Activated CD8-positive, alpha-beta T cell treated with anti-CD3 and anti-CD28 coated beads for 36 hours (primary cell): Measurements from ENCODE around the gene GLB1L2. TPM values are rescaled to one million over a fixed set of nuclear protein-coding genes. Genes with fewer than 3 reads are reported as not detected.

Experiments used
- ATAC-seq: fragments of 200-7000 bp; cut with Tn5 transposase; one replicate; pipeline ENCODE4 v1.10.0; 2021; ENCODE audit warnings: mild to moderate bottlenecking, moderate library complexity
- CTCF ChIA-PET: fragments of 350-600 bp; sonication (Branson Sonifier 250); formaldehyde crosslinking; loops from one replicate; lab custom pipeline; 2021; ENCODE audit warnings: antibody characterized with exemption; lab: Charles Lee
- POLR2A ChIA-PET: fragments of 350-600 bp; sonication (Branson Sonifier 250); formaldehyde crosslinking; loops from one replicate; lab custom pipeline; 2021; ENCODE audit warnings: antibody characterized with exemption; lab: Charles Lee
- DNase-seq: peaks from one replicate; pipeline ENCODE4 v3.0.0-alpha.2; 2020
- H3K27ac Mint-ChIP-seq: one replicate; pipeline ENCODE4 v1.8.0; 2021; ENCODE audit warnings: mild to moderate bottlenecking, mixed read lengths
- H3K27me3 Mint-ChIP-seq: one replicate; pipeline ENCODE4 v1.8.0; 2021; ENCODE audit warnings: mixed read lengths
- H3K36me3 Mint-ChIP-seq: one replicate; pipeline ENCODE4 v1.8.0; 2021; ENCODE audit warnings: low read depth, mixed read lengths
- H3K4me1 Mint-ChIP-seq: one replicate; pipeline ENCODE4 v1.8.0; 2021; ENCODE audit warnings: low read depth, mixed read lengths
- H3K4me3 Mint-ChIP-seq: one replicate; pipeline ENCODE4 v1.8.0; 2021; ENCODE audit warnings: mild to moderate bottlenecking, moderate library complexity, mixed read lengths
- H3K9me3 Mint-ChIP-seq: one replicate; pipeline ENCODE4 v1.8.0; 2021; ENCODE audit warnings: mixed read lengths
- CTCF ChIP-seq: fragments of 200-600 bp; IDR thresholded peaks from one replicate; pipeline ENCODE4 v1.8.0; 2022; ENCODE audit warnings: antibody characterized with exemption, mild to moderate bottlenecking
- intact Hi-C: fragments of 100-400 bp; cut with micrococcal nuclease; formaldehyde crosslinking; loops from one replicate; pipeline ENCODE4 v1.10.0; 2022
- total RNA-seq, 2 experiments: library from RNA; stranded (reverse); gene quantifications; one replicate each; pipeline ENCODE4 v1.2.3, GENCODE V29; 2021

The GLB1L2 gene
- total RNA-seq, 2 experiments from 2014 or later = 4.7 to 6.0 TPM

- CTCF ChIA-PET = no interaction called here
- no peaks in the 10 kb centered on the region for H3K36me3 Mint-ChIP-seq
- H3K27ac Mint-ChIP-seq = no peak within 1 kb of the TSS
- peaks cover 62% of the 10 kb centered on the region for H3K27me3 Mint-ChIP-seq
- POLR2A ChIA-PET = interaction anchor here (0.6 kb wide), 1 partner anchor 332 kb away, joined by 3 read pairs; no protein-coding TSS in a partner anchor
- no peak for TF ChIP-seq CTCF
- H3K9me3 Mint-ChIP-seq = no peaks in the 10 kb centered on the region
- DNase-seq (peak; percentile 28), ATAC-seq (peak; percentile 61)
- H3K4me3 Mint-ChIP-seq = peak within 1 kb of the TSS; percentile 41
- peaks cover 9% of the 10 kb centered on the region for H3K4me1 Mint-ChIP-seq
- intact Hi-C loops = no loop called here
These were observed 80.6 kb downstream of the GLB1L2 start, which contains the start of gene B3GAT1 for GRCh38 chr11:134412203-134413042. B3GAT1 (minus strand) TSS chr11:134412242; CDS start chr11:134387659, 24,583 bp downstream.

GRCh38 chr11:134413043-134413825 lies 81.4 kb downstream of the GLB1L2 start:
- TF ChIP-seq CTCF = no peak
- H3K4me3 Mint-ChIP-seq = peak overlapping the region; percentile 41
- DNase-seq = no peak
- peak; percentile 28 for ATAC-seq
- H3K36me3 Mint-ChIP-seq = no peaks in the 10 kb centered on the region
- H3K27me3 Mint-ChIP-seq = peaks cover 60% of the 10 kb centered on the region
- intact Hi-C loops = no loop called here
- no peak overlapping the region for H3K27ac Mint-ChIP-seq
- H3K4me1 Mint-ChIP-seq = peaks cover 9% of the 10 kb centered on the region
- H3K9me3 Mint-ChIP-seq = no peaks in the 10 kb centered on the region
- ChIA-PET CTCF (no interaction called here), POLR2A (interaction anchor here (0.6 kb wide), 1 partner anchor 331 kb away, joined by 3 read pairs; no protein-coding TSS in a partner anchor)

GRCh38 chr11:134413826-134414731 lies 82.3 kb downstream of the GLB1L2 start:
- Mint-ChIP-seq H3K27me3 (peaks cover 59% of the 10 kb centered on the region), H3K36me3 (no peaks in the 10 kb centered on the region), H3K4me3 (no peak overlapping the region), H3K9me3 (no peaks in the 10 kb centered on the region), H3K4me1 (peaks cover 9% of the 10 kb centered on the region), H3K27ac (no peak overlapping the region)
- no peak for ATAC-seq
- no peak for TF ChIP-seq CTCF
- POLR2A ChIA-PET = no interaction called here
- intact Hi-C loops = no loop called here
- DNase-seq = no peak
- CTCF ChIA-PET = no interaction called here

- H3K9me3 Mint-ChIP-seq = no peaks in the 10 kb centered on the region
- no peak for DNase-seq
- no peaks in the 10 kb centered on the region for H3K36me3 Mint-ChIP-seq
- no peak overlapping the region for H3K4me3 Mint-ChIP-seq
- no peak for TF ChIP-seq CTCF
- intact Hi-C loops = no loop called here
- CTCF ChIA-PET = no interaction called here
- no peak for ATAC-seq
- H3K27me3 Mint-ChIP-seq = peaks cover 49% of the 10 kb centered on the region
- POLR2A ChIA-PET = no interaction called here
- no peak overlapping the region for H3K27ac Mint-ChIP-seq
- peaks cover 9% of the 10 kb centered on the region for H3K4me1 Mint-ChIP-seq
These were observed 83.3 kb downstream of the GLB1L2 start for GRCh38 chr11:134414766-134415765.
